ENCODE measurements around the gene PIM1. TPM values are rescaled to one million over a fixed set of nuclear protein-coding genes. Genes with fewer than 3 reads are reported as not detected.

PIM1 gene
- total and polyA plus RNA-seq, 10 donors = 22.1 to 176 (median 59.3) TPM

DNA sequence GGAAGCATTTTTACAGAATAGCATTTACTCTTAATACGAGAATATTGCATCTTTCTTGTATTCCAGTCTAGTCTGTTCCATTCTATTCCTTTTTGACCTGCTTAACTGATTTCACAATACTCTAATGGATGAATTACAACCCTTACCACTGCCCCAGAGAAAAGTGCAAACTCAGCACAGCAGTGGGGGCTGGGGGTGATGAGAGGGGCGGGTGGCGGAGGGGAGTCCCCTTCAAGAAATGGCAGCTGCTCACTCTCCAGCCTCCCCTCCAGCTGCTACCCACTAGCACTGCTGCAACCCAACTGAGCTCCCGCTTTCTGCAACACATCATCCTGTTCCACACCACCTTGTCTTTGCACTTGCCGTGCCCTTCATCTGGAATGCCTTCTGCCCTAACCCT, 30.1 kb downstream of the PIM1 start:
- Histone ChIP-seq H3K4me1 (peaks cover 0 to 26% (median 13%) of the 10 kb centered on the region in 6 donors), H3K9me3 (no peaks in the 10 kb centered on the region), H3K4me3 (no peak overlapping the region), H3K36me3 (no peaks in the 10 kb centered on the region), H3K27me3 (replicated peaks in 1 of 7) (no peaks in the 10 kb centered on the region), H3K27ac (no peak overlapping the region)
- WGBS, 5 donors = 54 to 70% (median 57%) methylated on average over 5 of the region's 5 CpGs
- TF ChIP-seq, protein P1, sequence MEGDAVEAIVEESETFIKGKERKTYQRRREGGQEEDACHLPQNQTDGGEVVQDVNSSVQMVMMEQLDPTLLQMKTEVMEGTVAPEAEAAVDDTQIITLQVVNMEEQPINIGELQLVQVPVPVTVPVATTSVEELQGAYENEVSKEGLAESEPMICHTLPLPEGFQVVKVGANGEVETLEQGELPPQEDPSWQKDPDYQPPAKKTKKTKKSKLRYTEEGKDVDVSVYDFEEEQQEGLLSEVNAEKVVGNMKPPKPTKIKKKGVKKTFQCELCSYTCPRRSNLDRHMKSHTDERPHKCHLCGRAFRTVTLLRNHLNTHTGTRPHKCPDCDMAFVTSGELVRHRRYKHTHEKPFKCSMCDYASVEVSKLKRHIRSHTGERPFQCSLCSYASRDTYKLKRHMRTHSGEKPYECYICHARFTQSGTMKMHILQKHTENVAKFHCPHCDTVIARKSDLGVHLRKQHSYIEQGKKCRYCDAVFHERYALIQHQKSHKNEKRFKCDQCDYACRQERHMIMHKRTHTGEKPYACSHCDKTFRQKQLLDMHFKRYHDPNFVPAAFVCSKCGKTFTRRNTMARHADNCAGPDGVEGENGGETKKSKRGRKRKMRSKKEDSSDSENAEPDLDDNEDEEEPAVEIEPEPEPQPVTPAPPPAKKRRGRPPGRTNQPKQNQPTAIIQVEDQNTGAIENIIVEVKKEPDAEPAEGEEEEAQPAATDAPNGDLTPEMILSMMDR (IDR thresholded peaks at IDR 0.05 in 8 of 11, conservative IDR thresholded peaks at IDR 0.05 in 3 of 11) = no peak
- no peak for TF ChIP-seq POLR2A (IDR thresholded peaks at IDR 0.05)
- no peak for TF ChIP-seq POLR2AphosphoS5 (IDR thresholded peaks at IDR 0.05)
- DNase-seq = no peak
- intact Hi-C loops (cut with DNase I; ENCODE audit: low total_unique reads) = no loop called here

DNA sequence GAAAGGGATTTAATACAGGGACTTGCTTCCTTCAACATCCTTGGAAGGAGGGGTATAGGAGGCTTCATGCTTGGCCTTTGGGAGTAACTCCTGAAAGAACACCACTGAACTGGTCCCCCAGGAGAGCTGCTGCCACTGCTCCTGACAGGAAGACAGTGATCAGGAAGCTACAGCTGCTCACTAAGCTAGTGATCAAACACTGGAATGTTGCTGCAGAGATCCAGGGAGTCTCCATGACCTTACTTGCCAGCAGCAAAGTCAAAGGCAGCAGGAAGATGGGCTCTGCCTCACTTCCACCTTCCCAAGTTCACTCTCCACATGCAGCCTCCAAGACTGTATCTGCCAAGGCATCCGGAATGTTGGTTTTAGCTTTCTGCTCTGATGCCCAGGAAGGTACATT, 31.8 kb downstream of the PIM1 start:
- H3K27me3 ChIP-seq (replicated peaks in 1 of 7) = no peaks in the 10 kb centered on the region
- peak overlapping the region in 2 of 8 donors; percentile 5 to 28 for H3K27ac ChIP-seq
- no peak for DNase-seq
- H3K4me1 ChIP-seq = peaks cover 0 to 42% (median 22%) of the 10 kb centered on the region in 6 donors
- intact Hi-C loops (cut with DNase I; ENCODE audit: low total_unique reads) = no loop called here
- no peak overlapping the region for H3K4me3 ChIP-seq
- WGBS, 5 donors = 93 to 100% (median 94%) methylated on average over 1 of the region's 1 CpG
- no peaks in the 10 kb centered on the region for H3K9me3 ChIP-seq
- no peaks in the 10 kb centered on the region for H3K36me3 ChIP-seq
- TF ChIP-seq, protein P1 (IDR thresholded peaks at IDR 0.05 in 8 of 11, conservative IDR thresholded peaks at IDR 0.05 in 3 of 11) = no peak
- TF ChIP-seq POLR2A (IDR thresholded peaks at IDR 0.05) (no peak), POLR2AphosphoS5 (IDR thresholded peaks at IDR 0.05) (no peak)

DNA sequence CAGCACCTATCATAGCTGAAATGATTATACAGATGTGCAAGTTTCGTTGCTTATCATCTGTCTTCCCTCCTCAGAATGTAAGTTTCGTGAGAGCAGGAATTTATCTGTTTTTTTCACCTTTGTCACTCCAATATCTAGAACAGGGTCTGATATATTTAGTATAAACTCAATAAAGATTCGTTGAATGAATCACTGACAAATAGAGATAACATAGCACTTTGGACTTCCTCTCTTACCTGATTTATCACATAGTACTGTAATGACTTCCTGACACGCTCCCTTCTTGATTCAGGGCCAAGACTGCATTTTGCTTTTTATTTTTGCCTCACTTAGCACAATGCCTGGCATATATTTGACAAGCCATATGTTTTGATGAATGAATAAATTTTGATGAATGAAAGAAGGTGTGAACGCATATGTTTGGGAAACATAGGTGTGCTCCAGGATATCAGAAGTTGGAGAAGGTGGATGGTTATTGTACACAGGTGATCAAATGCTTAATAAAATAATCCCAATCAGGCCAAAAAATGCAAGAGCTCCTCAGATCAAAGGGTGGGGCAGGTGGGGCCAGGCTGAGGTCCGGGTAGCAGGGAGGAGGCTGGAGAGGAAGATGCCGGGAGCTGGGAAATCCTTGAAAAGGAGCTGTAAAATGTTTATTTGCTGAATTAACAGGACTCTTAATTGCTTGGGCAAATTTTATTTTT, 33.0 kb downstream of the PIM1 start:
- intact Hi-C loops (cut with DNase I; ENCODE audit: low total_unique reads) = no loop called here
- TF ChIP-seq, protein P1 (IDR thresholded peaks at IDR 0.05 in 8 of 11, conservative IDR thresholded peaks at IDR 0.05 in 3 of 11) = no peak
- TF ChIP-seq POLR2AphosphoS5 (IDR thresholded peaks at IDR 0.05) = no peak
- TF ChIP-seq POLR2A (IDR thresholded peaks at IDR 0.05) = no peak
- H3K27me3 ChIP-seq (replicated peaks in 1 of 7) = no peaks in the 10 kb centered on the region
- H3K4me1 ChIP-seq = peaks cover 3 to 54% (median 26%) of the 10 kb centered on the region in 6 donors
- peak overlapping the region in 3 of 8 donors; percentile 5 to 46 (median 28) for H3K27ac ChIP-seq
- WGBS, 5 donors = 34 to 48% (median 47%) methylated on average over 7 of the region's 7 CpGs
- no peak overlapping the region for H3K4me3 ChIP-seq
- H3K9me3 ChIP-seq = no peaks in the 10 kb centered on the region
- no peak for DNase-seq
- H3K36me3 ChIP-seq = no peaks in the 10 kb centered on the region

DNA sequence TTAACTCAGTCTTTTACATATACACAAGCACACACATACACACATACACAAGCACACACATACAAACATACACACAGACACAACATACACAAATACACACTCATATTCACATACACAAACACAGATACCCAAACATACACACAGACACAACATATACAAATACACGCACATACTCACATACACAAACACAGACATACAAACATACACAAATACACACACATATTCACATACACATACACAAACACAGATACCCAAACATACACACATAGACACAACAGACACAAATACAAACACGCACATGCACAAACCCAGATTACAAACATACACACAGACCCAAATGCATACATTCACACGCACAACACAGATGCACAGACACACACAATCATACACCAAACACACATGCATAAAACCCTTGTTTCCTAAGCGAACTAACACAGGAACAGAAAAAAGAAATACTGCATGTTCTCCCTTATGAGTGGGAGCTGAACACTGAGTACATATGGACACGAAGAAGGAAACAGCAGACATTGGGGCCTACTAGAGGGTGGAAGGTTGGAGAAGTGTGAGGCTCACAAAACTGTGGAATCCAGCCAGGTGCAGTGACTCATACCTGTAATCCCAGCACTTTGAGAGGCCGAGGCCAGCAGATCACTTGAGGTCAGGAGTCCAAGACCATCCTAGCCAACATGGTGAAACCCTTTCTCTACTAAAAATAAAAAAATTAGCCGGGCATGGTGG, 34.2 kb downstream of the PIM1 start:
- H3K36me3 ChIP-seq = no peaks in the 10 kb centered on the region
- peaks cover 3 to 66% (median 33%) of the 10 kb centered on the region in 6 donors for H3K4me1 ChIP-seq
- WGBS, 5 donors = 79 to 88% (median 86%) methylated on average over 7 of the region's 7 CpGs
- H3K4me3 ChIP-seq = no peak overlapping the region
- no peak for DNase-seq
- intact Hi-C loops (cut with DNase I; ENCODE audit: low total_unique reads) = no loop called here
- no peaks in the 10 kb centered on the region for H3K27me3 ChIP-seq (replicated peaks in 1 of 7)
- no peaks in the 10 kb centered on the region for H3K9me3 ChIP-seq
- TF ChIP-seq POLR2A (IDR thresholded peaks at IDR 0.05) = no peak
- TF ChIP-seq, protein P1 (IDR thresholded peaks at IDR 0.05 in 8 of 11, conservative IDR thresholded peaks at IDR 0.05 in 3 of 11) = no peak
- no peak for TF ChIP-seq POLR2AphosphoS5 (IDR thresholded peaks at IDR 0.05)
- no peak overlapping the region for H3K27ac ChIP-seq
